OCI-LY3 (cell line): ENCODE data around the gene VGLL3.

Source experiments
- EZH2phosphoT487 ChIP-seq: fragments of 200-600 bp; shearing (Covaris generic); IDR thresholded peaks from 2 replicates; pipeline ENCODE4 v1.6.1; 2018; ENCODE audit warnings: antibody characterized with exemption, mixed run types, low read depth
- TF ChIP-seq, protein P1 (sequence below): fragments of 200-600, 300-600 bp; sonication (generic); IDR thresholded peaks from 2 replicates; pipeline ENCODE4 v1.5.1; 2014; ENCODE audit warnings: antibody characterized with exemption, low read length, low read depth

- TF ChIP-seq, protein P1, sequence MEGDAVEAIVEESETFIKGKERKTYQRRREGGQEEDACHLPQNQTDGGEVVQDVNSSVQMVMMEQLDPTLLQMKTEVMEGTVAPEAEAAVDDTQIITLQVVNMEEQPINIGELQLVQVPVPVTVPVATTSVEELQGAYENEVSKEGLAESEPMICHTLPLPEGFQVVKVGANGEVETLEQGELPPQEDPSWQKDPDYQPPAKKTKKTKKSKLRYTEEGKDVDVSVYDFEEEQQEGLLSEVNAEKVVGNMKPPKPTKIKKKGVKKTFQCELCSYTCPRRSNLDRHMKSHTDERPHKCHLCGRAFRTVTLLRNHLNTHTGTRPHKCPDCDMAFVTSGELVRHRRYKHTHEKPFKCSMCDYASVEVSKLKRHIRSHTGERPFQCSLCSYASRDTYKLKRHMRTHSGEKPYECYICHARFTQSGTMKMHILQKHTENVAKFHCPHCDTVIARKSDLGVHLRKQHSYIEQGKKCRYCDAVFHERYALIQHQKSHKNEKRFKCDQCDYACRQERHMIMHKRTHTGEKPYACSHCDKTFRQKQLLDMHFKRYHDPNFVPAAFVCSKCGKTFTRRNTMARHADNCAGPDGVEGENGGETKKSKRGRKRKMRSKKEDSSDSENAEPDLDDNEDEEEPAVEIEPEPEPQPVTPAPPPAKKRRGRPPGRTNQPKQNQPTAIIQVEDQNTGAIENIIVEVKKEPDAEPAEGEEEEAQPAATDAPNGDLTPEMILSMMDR: no peak
- no peak for TF ChIP-seq EZH2phosphoT487
Observed at GRCh38 chr3:86991482-86991815, 500 bp upstream of the VGLL3 start.
